Keratinocyte (primary cell): ENCODE results near the gene ATF3.

Experiments used
- EZH2 ChIP-seq: IDR thresholded peaks from one replicate; pipeline ENCODE4 v1.6.1; 2012; ENCODE audit warnings: inconsistent platforms, mild to moderate bottlenecking, low read length, moderate library complexity
- TF ChIP-seq, protein P1 (sequence below), 3 experiments: IDR thresholded peaks in 1 of 3; conservative IDR thresholded peaks in 1 of 3; optimal IDR thresholded peaks in 1 of 3; 2 replicates in 2 of 3; 3 replicates in 1 of 3; pipeline versions ENCODE3 to v1.5.1; 2011; ENCODE audit warnings: low read length in 3 of 3, mild to moderate bottlenecking in 3 of 3, moderate library complexity in 2 of 3, control low read depth in 1 of 3, inconsistent platforms in 1 of 3; ENCODE audit not compliant: insufficient read depth in 2 of 3; ENCODE audit errors: extremely low read depth in 1 of 3

DNA sequence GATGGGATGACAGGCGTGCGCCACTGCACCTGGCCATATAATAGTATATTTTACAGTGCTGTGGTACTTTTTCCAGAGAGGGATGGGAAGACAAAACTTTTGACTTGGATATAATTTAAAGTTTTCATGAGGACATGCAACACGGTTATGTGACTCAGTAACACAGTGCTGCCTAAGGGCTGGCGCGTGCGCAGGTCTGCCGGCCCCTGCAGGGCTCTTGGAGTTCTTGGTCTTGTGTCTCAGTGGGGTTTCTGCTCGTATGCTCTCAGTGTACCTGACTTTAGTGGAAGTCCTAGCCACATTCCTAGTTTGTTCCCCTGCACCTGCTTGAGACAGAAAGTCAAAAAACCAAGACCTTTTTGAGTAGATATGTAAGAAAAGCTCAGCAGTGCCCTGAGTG lies 27.5 kb upstream of the ATF3 start:
- TF ChIP-seq, protein P1, sequence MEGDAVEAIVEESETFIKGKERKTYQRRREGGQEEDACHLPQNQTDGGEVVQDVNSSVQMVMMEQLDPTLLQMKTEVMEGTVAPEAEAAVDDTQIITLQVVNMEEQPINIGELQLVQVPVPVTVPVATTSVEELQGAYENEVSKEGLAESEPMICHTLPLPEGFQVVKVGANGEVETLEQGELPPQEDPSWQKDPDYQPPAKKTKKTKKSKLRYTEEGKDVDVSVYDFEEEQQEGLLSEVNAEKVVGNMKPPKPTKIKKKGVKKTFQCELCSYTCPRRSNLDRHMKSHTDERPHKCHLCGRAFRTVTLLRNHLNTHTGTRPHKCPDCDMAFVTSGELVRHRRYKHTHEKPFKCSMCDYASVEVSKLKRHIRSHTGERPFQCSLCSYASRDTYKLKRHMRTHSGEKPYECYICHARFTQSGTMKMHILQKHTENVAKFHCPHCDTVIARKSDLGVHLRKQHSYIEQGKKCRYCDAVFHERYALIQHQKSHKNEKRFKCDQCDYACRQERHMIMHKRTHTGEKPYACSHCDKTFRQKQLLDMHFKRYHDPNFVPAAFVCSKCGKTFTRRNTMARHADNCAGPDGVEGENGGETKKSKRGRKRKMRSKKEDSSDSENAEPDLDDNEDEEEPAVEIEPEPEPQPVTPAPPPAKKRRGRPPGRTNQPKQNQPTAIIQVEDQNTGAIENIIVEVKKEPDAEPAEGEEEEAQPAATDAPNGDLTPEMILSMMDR (optimal IDR thresholded peaks at IDR 0.05 in 1 of 3, IDR thresholded peaks at IDR 0.05 in 1 of 3, conservative IDR thresholded peaks at IDR 0.05 in 1 of 3; ENCODE audit: extremely low read depth in 1 of 3, insufficient read depth in 2 of 3, low read length in 3 of 3) = no peak
- TF ChIP-seq EZH2 = no peak
